Endothelial cell (in vitro differentiated cells): ENCODE measurements around the gene C20orf204. TPM values are rescaled to one million over a fixed set of nuclear protein-coding genes. Genes with fewer than 3 reads are reported as not detected.

Experiments used
- DNase-seq: peaks from one replicate; pipeline ENCODE4 v3.0.0; 2021; ENCODE audit warnings: low spot score
- H3K27ac Mint-ChIP-seq: one replicate; pipeline ENCODE4 v1.8.0; 2021; ENCODE audit warnings: mixed read lengths, inconsistent platforms; ENCODE audit not compliant: unreplicated experiment
- H3K27me3 Mint-ChIP-seq: one replicate; pipeline ENCODE4 v1.8.0; 2021; ENCODE audit warnings: mild to moderate bottlenecking, moderate library complexity, mixed read lengths, inconsistent platforms; ENCODE audit not compliant: unreplicated experiment
- H3K36me3 Mint-ChIP-seq: one replicate; pipeline ENCODE4 v1.8.0; 2021; ENCODE audit warnings: mild to moderate bottlenecking, low read depth, mixed read lengths, inconsistent platforms; ENCODE audit not compliant: unreplicated experiment
- H3K4me1 Mint-ChIP-seq: one replicate; pipeline ENCODE4 v1.8.0; 2021; ENCODE audit warnings: mild to moderate bottlenecking, mixed read lengths, inconsistent platforms; ENCODE audit not compliant: unreplicated experiment
- H3K4me3 Mint-ChIP-seq: one replicate; pipeline ENCODE4 v1.8.0; 2021; ENCODE audit warnings: mild to moderate bottlenecking, mixed read lengths, inconsistent platforms; ENCODE audit not compliant: unreplicated experiment
- H3K9me3 Mint-ChIP-seq: one replicate; pipeline ENCODE4 v1.8.0; 2021; ENCODE audit warnings: mixed read lengths, inconsistent platforms; ENCODE audit not compliant: unreplicated experiment
- CTCF ChIP-seq: fragments of 200-600 bp; sonication (generic); IDR thresholded peaks from one replicate; pipeline ENCODE4 v1.5.0; 2021; ENCODE audit warnings: antibody characterized with exemption; ENCODE audit not compliant: unreplicated experiment
- total RNA-seq: library from RNA; stranded (reverse); fragmentation: NEBNext Ultra II Directional; extraction: Animal tissue kit (Norgen Biotek cat#: 25700); gene quantifications from one replicate; pipeline ENCODE4 v1.2.1, GENCODE V29; 2021; ENCODE audit not compliant: unreplicated experiment

C20orf204 gene
- total RNA-seq, 1 donor from 2014 or later = 14.2 TPM

- no peaks in the 10 kb centered on the region for H3K36me3 Mint-ChIP-seq
- no peaks in the 10 kb centered on the region for H3K4me1 Mint-ChIP-seq
- no peak for DNase-seq
- peaks cover 5% of the 10 kb centered on the region for H3K27me3 Mint-ChIP-seq
- no peaks in the 10 kb centered on the region for H3K9me3 Mint-ChIP-seq
- no peak overlapping the region for H3K27ac Mint-ChIP-seq
- no peak overlapping the region for H3K4me3 Mint-ChIP-seq
- no peak for TF ChIP-seq CTCF
Observed at GRCh38 chr20:64073476-64074183, 37.6 kb downstream of the C20orf204 start.

GRCh38 chr20:64074184-64074789 lies 38.3 kb downstream of the C20orf204 start:
- Mint-ChIP-seq H3K4me1 (no peaks in the 10 kb centered on the region), H3K36me3 (no peaks in the 10 kb centered on the region), H3K9me3 (no peaks in the 10 kb centered on the region), H3K27me3 (peaks cover 4% of the 10 kb centered on the region), H3K27ac (no peak overlapping the region), H3K4me3 (no peak overlapping the region)
- no peak for DNase-seq
- TF ChIP-seq CTCF = no peak

GRCh38 chr20:64074963-64075362 lies 39.0 kb downstream of the C20orf204 start:
- H3K27me3 Mint-ChIP-seq = peaks cover 4% of the 10 kb centered on the region
- TF ChIP-seq CTCF = no peak
- no peak overlapping the region for H3K27ac Mint-ChIP-seq
- no peak for DNase-seq
- no peaks in the 10 kb centered on the region for H3K36me3 Mint-ChIP-seq
- H3K4me3 Mint-ChIP-seq = no peak overlapping the region
- no peaks in the 10 kb centered on the region for H3K4me1 Mint-ChIP-seq
- H3K9me3 Mint-ChIP-seq = no peaks in the 10 kb centered on the region

GRCh38 chr20:64075556-64075955 lies 39.6 kb downstream of the C20orf204 start:
- Mint-ChIP-seq H3K27me3 (peaks cover 8% of the 10 kb centered on the region), H3K4me3 (no peak overlapping the region), H3K27ac (no peak overlapping the region), H3K36me3 (no peaks in the 10 kb centered on the region), H3K4me1 (peaks cover 4% of the 10 kb centered on the region), H3K9me3 (no peaks in the 10 kb centered on the region)
- no peak for DNase-seq
- no peak for TF ChIP-seq CTCF
